HepG2 (cell line): ENCODE results near the gene ECE2. TPM values are rescaled to one million over a fixed set of nuclear protein-coding genes. Genes with fewer than 3 reads are reported as not detected.

Experiments used
- ARHGAP35 ChIP-seq: sonication (generic); formaldehyde crosslinking; IDR thresholded peaks from 2 replicates; pipeline ENCODE4 v1.9.0; 2022; ENCODE audit warnings: mild to moderate bottlenecking, inconsistent platforms, moderate library complexity, missing genetic modification reagents, borderline replicate concordance
- ATF1 ChIP-seq: IDR thresholded peaks from 2 replicates; pipeline ENCODE4 v1.6.1; 2016; ENCODE audit warnings: mild to moderate bottlenecking, control low read depth
- BRD4 ChIP-seq: sonication (generic); formaldehyde crosslinking; IDR thresholded peaks from 2 replicates; pipeline ENCODE4 v1.4.0; 2020; ENCODE audit warnings: missing genetic modification reagents
- GATAD1 ChIP-seq: IDR thresholded peaks from 2 replicates; pipeline ENCODE4 v1.6.1; 2016; ENCODE audit warnings: missing genetic modification reagents, missing compliant biosample characterization
- ISL2 ChIP-seq: sonication (generic); formaldehyde crosslinking; IDR thresholded peaks from 2 replicates; pipeline ENCODE4 v1.5.0; 2020; ENCODE audit warnings: missing genetic modification reagents
- MIER2 ChIP-seq: IDR thresholded peaks from 2 replicates; pipeline ENCODE4 v1.6.1; 2016; ENCODE audit warnings: missing biosample characterization, missing genetic modification reagents
- MTF1 ChIP-seq: sonication (generic); formaldehyde crosslinking; IDR thresholded peaks from 2 replicates; pipeline ENCODE4 v1.5.0; 2020; ENCODE audit warnings: missing genetic modification reagents
- SAFB2 ChIP-seq: sonication (generic); formaldehyde crosslinking; IDR thresholded peaks from 2 replicates; pipeline ENCODE4 v1.5.1; 2020; ENCODE audit warnings: missing genetic modification reagents, low read depth, mild to moderate bottlenecking, borderline replicate concordance
- SRSF1 ChIP-seq: fragments of 200-400 bp; formaldehyde crosslinking; optimal IDR thresholded peaks from 2 replicates; pipeline ENCODE3; 2017; ENCODE audit warnings: mild to moderate bottlenecking, low read depth, low read length, moderate library complexity
- STAG1 ChIP-seq: sonication (generic); formaldehyde crosslinking; IDR thresholded peaks from 2 replicates; pipeline ENCODE4 v1.4.0; 2020; ENCODE audit warnings: missing genetic modification reagents
- TARDBP ChIP-seq: sonication (generic); formaldehyde crosslinking; IDR thresholded peaks from 2 replicates; pipeline ENCODE4 v1.8.0; 2022; ENCODE audit warnings: mild to moderate bottlenecking, missing genetic modification reagents
- TOPORS ChIP-seq: sonication (generic); formaldehyde crosslinking; IDR thresholded peaks from 2 replicates; pipeline ENCODE4 v1.8.0; 2023; ENCODE audit warnings: mild to moderate bottlenecking, missing genetic modification reagents
- ZKSCAN5 ChIP-seq: sonication (generic); formaldehyde crosslinking; IDR thresholded peaks from 2 replicates; pipeline ENCODE4 v1.5.1; 2020; ENCODE audit warnings: mild to moderate bottlenecking, missing genetic modification reagents
- ZNF232 ChIP-seq: sonication (generic); formaldehyde crosslinking; IDR thresholded peaks from 2 replicates; pipeline ENCODE4 v1.4.0; 2020; ENCODE audit warnings: missing genetic modification reagents, borderline replicate concordance
- ZNF263 ChIP-seq: sonication (generic); formaldehyde crosslinking; IDR thresholded peaks from 2 replicates; pipeline ENCODE4 v1.4.0; 2020; ENCODE audit warnings: missing genetic modification reagents
- ZNF746 ChIP-seq: sonication (generic); formaldehyde crosslinking; IDR thresholded peaks from 2 replicates; pipeline ENCODE4 v1.8.0; 2022; ENCODE audit warnings: mild to moderate bottlenecking, missing genetic modification reagents
- polyA plus RNA-seq, 8 experiments: library from polyadenylated mRNA; depleted of rRNA in 3 of 8; stranded (reverse) in 7 of 8; unstranded in 1 of 8; fragments of >200 nt; fragmentation: Illumina TruSeq in 4 of 8; extraction: Trizol in 4 of 8; gene quantifications; 2 replicates each; pipeline versions ENCODE4 v1.2.1 to v1.2.3, GENCODE V29; 2011 to 2016; ENCODE audit warnings: low read depth in 4 of 8, missing spikeins in 1 of 8, mixed read lengths in 1 of 8; ENCODE audit not compliant: insufficient read depth in 1 of 8
- total RNA-seq, 5 experiments: library from RNA; depleted of rRNA; stranded (reverse); fragments of >200 nt; fragmentation: Illumina TruSeq; extraction: Trizol; gene quantifications; 2 replicates each; pipeline ENCODE4 v1.2.3, GENCODE V29; 2016; ENCODE audit warnings: low read depth in 1 of 5
- TF ChIP-seq, protein P1 (sequence below): sonication (generic); formaldehyde crosslinking; IDR thresholded peaks from 2 replicates; pipeline ENCODE4 v1.5.0; 2020; ENCODE audit warnings: mild to moderate bottlenecking, missing genetic modification reagents, moderate library complexity
- TF ChIP-seq, protein P2 (sequence below): IDR thresholded peaks from 2 replicates; pipeline ENCODE4 v1.6.1; 2016; ENCODE audit warnings: low read depth, control low read depth
- TF ChIP-seq, protein P3 (sequence below): sonication (generic); formaldehyde crosslinking; IDR thresholded peaks from 2 replicates; pipeline ENCODE4 v1.8.1; 2023; ENCODE audit warnings: mild to moderate bottlenecking, missing genetic modification reagents
- TF ChIP-seq, protein P4 (sequence below): sonication (generic); formaldehyde crosslinking; conservative IDR thresholded peaks from 2 replicates; pipeline ENCODE4 v1.8.0; 2022; ENCODE audit warnings: mild to moderate bottlenecking, moderate library complexity, missing genetic modification reagents
- TF ChIP-seq, protein P5 (sequence below): sonication (generic); formaldehyde crosslinking; IDR thresholded peaks from 2 replicates; pipeline ENCODE4 v1.4.0; 2020; ENCODE audit warnings: missing genetic modification reagents

ECE2 gene
- total and polyA plus RNA-seq, 2 of the 13 experiments (the other 11 are each of a cell fraction or from before 2014, with no cell fraction given): not detected

DNA sequence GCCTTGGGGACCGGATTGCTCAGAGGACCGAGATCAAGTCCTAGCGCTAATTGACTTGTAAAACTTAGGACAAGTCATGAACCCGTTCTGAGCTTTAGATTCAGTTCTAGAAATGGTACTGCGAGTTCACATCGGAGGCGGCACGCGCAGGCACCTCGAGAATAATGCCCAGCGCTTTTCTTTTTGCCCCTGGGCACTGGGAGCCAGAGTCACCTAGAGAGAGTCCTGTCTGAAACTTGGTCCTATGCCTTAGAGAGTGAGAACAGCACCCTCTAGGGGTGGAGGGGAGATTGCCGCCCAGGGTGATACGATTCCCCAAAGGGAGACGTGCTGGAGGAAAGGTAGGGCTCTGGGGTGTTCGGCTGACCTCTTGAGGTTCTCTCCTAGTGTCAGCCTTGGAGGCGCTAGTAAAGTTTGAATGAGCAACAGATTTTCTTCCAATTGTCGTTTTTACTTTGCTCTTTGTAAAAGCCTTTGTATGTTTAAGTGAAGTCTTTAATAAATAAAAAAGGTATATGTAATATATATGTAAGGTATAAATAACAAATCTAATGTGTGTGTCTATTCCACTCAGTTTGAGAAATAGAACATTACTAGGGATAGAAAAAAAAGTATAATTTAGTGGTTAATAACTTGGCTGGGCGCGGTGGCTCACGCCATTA, 25.5 kb upstream of the ECE2 start (continued):
- TF ChIP-seq, protein P1, sequence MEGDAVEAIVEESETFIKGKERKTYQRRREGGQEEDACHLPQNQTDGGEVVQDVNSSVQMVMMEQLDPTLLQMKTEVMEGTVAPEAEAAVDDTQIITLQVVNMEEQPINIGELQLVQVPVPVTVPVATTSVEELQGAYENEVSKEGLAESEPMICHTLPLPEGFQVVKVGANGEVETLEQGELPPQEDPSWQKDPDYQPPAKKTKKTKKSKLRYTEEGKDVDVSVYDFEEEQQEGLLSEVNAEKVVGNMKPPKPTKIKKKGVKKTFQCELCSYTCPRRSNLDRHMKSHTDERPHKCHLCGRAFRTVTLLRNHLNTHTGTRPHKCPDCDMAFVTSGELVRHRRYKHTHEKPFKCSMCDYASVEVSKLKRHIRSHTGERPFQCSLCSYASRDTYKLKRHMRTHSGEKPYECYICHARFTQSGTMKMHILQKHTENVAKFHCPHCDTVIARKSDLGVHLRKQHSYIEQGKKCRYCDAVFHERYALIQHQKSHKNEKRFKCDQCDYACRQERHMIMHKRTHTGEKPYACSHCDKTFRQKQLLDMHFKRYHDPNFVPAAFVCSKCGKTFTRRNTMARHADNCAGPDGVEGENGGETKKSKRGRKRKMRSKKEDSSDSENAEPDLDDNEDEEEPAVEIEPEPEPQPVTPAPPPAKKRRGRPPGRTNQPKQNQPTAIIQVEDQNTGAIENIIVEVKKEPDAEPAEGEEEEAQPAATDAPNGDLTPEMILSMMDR (CRISPR knock-in tag): peak; percentile 92
- TF ChIP-seq STAG1 (CRISPR knock-in tag) (peak; percentile 66), ZNF263 (CRISPR knock-in tag) (no peak), BRD4 (0 out of 2 replicates have a peak, but pooled peaks have one; percentile 8), GATAD1 (CRISPR knock-in tag) (peak; percentile 65), ATF1 (no peak), MTF1 (CRISPR knock-in tag) (0 out of 2 replicates have a peak, but pooled peaks have one; percentile 9), SRSF1 (no peak), TARDBP (CRISPR knock-in tag) (0 out of 2 replicates have a peak, but pooled peaks have one; percentile 16), ISL2 (CRISPR knock-in tag) (0 out of 2 replicates have a peak, but pooled peaks have one; percentile 24), SAFB2 (CRISPR knock-in tag) (no peak), ARHGAP35 (CRISPR knock-in tag) (no peak; the same call in 1 of the 2 replicates), MIER2 (CRISPR knock-in tag) (peak; percentile 82), ZNF746 (CRISPR knock-in tag) (no peak), TOPORS (CRISPR knock-in tag) (no peak), ZNF232 (no peak), ZKSCAN5 (CRISPR knock-in tag) (no peak)
- TF ChIP-seq, protein P2, sequence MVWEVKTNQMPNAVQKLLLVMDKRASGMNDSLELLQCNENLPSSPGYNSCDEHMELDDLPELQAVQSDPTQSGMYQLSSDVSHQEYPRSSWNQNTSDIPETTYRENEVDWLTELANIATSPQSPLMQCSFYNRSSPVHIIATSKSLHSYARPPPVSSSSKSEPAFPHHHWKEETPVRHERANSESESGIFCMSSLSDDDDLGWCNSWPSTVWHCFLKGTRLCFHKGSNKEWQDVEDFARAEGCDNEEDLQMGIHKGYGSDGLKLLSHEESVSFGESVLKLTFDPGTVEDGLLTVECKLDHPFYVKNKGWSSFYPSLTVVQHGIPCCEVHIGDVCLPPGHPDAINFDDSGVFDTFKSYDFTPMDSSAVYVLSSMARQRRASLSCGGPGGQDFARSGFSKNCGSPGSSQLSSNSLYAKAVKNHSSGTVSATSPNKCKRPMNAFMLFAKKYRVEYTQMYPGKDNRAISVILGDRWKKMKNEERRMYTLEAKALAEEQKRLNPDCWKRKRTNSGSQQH (CRISPR knock-in tag): 0 out of 2 replicates have a peak, but pooled peaks have one; percentile 66
- TF ChIP-seq, protein P3, sequence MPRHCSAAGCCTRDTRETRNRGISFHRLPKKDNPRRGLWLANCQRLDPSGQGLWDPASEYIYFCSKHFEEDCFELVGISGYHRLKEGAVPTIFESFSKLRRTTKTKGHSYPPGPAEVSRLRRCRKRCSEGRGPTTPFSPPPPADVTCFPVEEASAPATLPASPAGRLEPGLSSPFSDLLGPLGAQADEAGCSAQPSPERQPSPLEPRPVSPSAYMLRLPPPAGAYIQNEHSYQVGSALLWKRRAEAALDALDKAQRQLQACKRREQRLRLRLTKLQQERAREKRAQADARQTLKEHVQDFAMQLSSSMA (CRISPR knock-in tag): no peak
- TF ChIP-seq, protein P4, sequence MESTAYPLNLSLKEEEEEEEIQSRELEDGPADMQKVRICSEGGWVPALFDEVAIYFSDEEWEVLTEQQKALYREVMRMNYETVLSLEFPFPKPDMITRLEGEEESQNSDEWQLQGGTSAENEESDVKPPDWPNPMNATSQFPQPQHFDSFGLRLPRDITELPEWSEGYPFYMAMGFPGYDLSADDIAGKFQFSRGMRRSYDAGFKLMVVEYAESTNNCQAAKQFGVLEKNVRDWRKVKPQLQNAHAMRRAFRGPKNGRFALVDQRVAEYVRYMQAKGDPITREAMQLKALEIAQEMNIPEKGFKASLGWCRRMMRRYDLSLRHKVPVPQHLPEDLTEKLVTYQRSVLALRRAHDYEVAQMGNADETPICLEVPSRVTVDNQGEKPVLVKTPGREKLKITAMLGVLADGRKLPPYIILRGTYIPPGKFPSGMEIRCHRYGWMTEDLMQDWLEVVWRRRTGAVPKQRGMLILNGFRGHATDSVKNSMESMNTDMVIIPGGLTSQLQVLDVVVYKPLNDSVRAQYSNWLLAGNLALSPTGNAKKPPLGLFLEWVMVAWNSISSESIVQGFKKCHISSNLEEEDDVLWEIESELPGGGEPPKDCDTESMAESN (CRISPR knock-in tag): no peak
- TF ChIP-seq, protein P5, sequence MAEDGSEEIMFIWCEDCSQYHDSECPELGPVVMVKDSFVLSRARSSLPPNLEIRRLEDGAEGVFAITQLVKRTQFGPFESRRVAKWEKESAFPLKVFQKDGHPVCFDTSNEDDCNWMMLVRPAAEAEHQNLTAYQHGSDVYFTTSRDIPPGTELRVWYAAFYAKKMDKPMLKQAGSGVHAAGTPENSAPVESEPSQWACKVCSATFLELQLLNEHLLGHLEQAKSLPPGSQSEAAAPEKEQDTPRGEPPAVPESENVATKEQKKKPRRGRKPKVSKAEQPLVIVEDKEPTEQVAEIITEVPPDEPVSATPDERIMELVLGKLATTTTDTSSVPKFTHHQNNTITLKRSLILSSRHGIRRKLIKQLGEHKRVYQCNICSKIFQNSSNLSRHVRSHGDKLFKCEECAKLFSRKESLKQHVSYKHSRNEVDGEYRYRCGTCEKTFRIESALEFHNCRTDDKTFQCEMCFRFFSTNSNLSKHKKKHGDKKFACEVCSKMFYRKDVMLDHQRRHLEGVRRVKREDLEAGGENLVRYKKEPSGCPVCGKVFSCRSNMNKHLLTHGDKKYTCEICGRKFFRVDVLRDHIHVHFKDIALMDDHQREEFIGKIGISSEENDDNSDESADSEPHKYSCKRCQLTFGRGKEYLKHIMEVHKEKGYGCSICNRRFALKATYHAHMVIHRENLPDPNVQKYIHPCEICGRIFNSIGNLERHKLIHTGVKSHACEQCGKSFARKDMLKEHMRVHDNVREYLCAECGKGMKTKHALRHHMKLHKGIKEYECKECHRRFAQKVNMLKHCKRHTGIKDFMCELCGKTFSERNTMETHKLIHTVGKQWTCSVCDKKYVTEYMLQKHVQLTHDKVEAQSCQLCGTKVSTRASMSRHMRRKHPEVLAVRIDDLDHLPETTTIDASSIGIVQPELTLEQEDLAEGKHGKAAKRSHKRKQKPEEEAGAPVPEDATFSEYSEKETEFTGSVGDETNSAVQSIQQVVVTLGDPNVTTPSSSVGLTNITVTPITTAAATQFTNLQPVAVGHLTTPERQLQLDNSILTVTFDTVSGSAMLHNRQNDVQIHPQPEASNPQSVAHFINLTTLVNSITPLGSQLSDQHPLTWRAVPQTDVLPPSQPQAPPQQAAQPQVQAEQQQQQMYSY (CRISPR knock-in tag): no peak
